ENCODE measurements around the gene MVB12B. TPM values are rescaled to one million over a fixed set of nuclear protein-coding genes. Genes with fewer than 3 reads are reported as not detected.

Gene MVB12B
- total and polyA plus RNA-seq, 3 donors from 2014 or later: 13.6 to 30.7 (median 26.2) TPM

- Histone ChIP-seq H3K27ac (no peak overlapping the region), H3K36me3 (ENCODE audit: low read depth, missing control alignments) (no peaks in the 10 kb centered on the region), H3K4me1 (no peaks in the 10 kb centered on the region), H3K4me3 (no peak overlapping the region), H3K27me3 (no peaks in the 10 kb centered on the region), H3K9me3 (no peaks in the 10 kb centered on the region)
- intact Hi-C loops (cut with DNase I; ENCODE audit: low total_unique reads): no loop called here
- no peak for TF ChIP-seq CTCF (IDR thresholded peaks at IDR 0.05)
- no peak for TF ChIP-seq POLR2A (IDR thresholded peaks at IDR 0.05)
- WGBS, 2 donors: 96% methylated on average over 1 of the region's 1 CpG
- DNase-seq: no peak
These were observed 33.4 kb downstream of the MVB12B start for GRCh38 chr9:126360073-126360472.

- intact Hi-C loops (cut with DNase I; ENCODE audit: low total_unique reads): no loop called here
- TF ChIP-seq CTCF (IDR thresholded peaks at IDR 0.05) (no peak), POLR2A (IDR thresholded peaks at IDR 0.05) (no peak)
- Histone ChIP-seq H3K9me3 (no peaks in the 10 kb centered on the region), H3K4me1 (no peaks in the 10 kb centered on the region), H3K4me3 (no peak overlapping the region), H3K36me3 (ENCODE audit: low read depth, missing control alignments) (no peaks in the 10 kb centered on the region), H3K27ac (no peak overlapping the region), H3K27me3 (no peaks in the 10 kb centered on the region)
- DNase-seq: no peak
- WGBS, 2 donors: 93 to 97% methylated on average over 3 of the region's 3 CpGs
These were observed 35.2 kb downstream of the MVB12B start for GRCh38 chr9:126361810-126362238.

GRCh38 chr9:126363250-126363649, 36.6 kb downstream of the MVB12B start:
- intact Hi-C loops (cut with DNase I; ENCODE audit: low total_unique reads): no loop called here
- WGBS, 2 donors: 88 to 97% methylated on average over 6 of the region's 6 CpGs
- H3K27ac ChIP-seq: no peak overlapping the region

GRCh38 chr9:126363847-126364671, 37.4 kb downstream of the MVB12B start:
- 93 to 95% methylated on average over 8 of the region's 8 CpGs for WGBS, 2 donors
- Histone ChIP-seq H3K36me3 (ENCODE audit: low read depth, missing control alignments) (no peaks in the 10 kb centered on the region), H3K4me1 (no peaks in the 10 kb centered on the region), H3K27me3 (no peaks in the 10 kb centered on the region), H3K9me3 (no peaks in the 10 kb centered on the region), H3K4me3 (no peak overlapping the region), H3K27ac (no peak overlapping the region)
- intact Hi-C loops (cut with DNase I; ENCODE audit: low total_unique reads): no loop called here
- no peak for DNase-seq
- TF ChIP-seq CTCF (IDR thresholded peaks at IDR 0.05) (no peak), POLR2A (IDR thresholded peaks at IDR 0.05) (no peak)

More at GRCh38 chr9:126363250-126363649, 36.6 kb downstream of the MVB12B start:
- no peak for TF ChIP-seq CTCF (IDR thresholded peaks at IDR 0.05)
- TF ChIP-seq POLR2A (IDR thresholded peaks at IDR 0.05): no peak
- Histone ChIP-seq H3K4me3 (no peak overlapping the region), H3K27me3 (no peaks in the 10 kb centered on the region), H3K9me3 (no peaks in the 10 kb centered on the region), H3K4me1 (no peaks in the 10 kb centered on the region), H3K36me3 (ENCODE audit: low read depth, missing control alignments) (no peaks in the 10 kb centered on the region)
- DNase-seq: no peak

GRCh38 chr9:126365780-126366179, 39.2 kb downstream of the MVB12B start:
- Histone ChIP-seq H3K9me3 (no peaks in the 10 kb centered on the region), H3K27ac (no peak overlapping the region), H3K36me3 (ENCODE audit: low read depth, missing control alignments) (no peaks in the 10 kb centered on the region), H3K27me3 (no peaks in the 10 kb centered on the region), H3K4me3 (no peak overlapping the region), H3K4me1 (no peaks in the 10 kb centered on the region)
- TF ChIP-seq POLR2A (IDR thresholded peaks at IDR 0.05) (no peak), CTCF (IDR thresholded peaks at IDR 0.05) (no peak)
- 90 to 100% methylated on average over 3 of the region's 3 CpGs for WGBS, 2 donors
- intact Hi-C loops (cut with DNase I; ENCODE audit: low total_unique reads): no loop called here
- DNase-seq: no peak

Measured in testis (tissue), 3 donors.